GM08714 (cell line): ENCODE results near the gene CCDC116.
"Not testable (repeated sequence)": the region's sequence is repeated elsewhere in the genome, so short reads cannot be mapped to it uniquely, and the experiment has no call there.

Experiments used
- H3K4me3 ChIP-seq: fragments of 200-500 bp; sonication (Bioruptor generic); 2 replicates; pipeline ENCODE4 v1.5.1; 2014; ENCODE audit warnings: mild to moderate bottlenecking, low read length, inconsistent platforms
- ZNF274 ChIP-seq: IDR thresholded peaks from 2 replicates; pipeline ENCODE4 v1.6.1; 2012; ENCODE audit warnings: mild to moderate bottlenecking, low read depth, low read length

The CCDC116 gene

DNA sequence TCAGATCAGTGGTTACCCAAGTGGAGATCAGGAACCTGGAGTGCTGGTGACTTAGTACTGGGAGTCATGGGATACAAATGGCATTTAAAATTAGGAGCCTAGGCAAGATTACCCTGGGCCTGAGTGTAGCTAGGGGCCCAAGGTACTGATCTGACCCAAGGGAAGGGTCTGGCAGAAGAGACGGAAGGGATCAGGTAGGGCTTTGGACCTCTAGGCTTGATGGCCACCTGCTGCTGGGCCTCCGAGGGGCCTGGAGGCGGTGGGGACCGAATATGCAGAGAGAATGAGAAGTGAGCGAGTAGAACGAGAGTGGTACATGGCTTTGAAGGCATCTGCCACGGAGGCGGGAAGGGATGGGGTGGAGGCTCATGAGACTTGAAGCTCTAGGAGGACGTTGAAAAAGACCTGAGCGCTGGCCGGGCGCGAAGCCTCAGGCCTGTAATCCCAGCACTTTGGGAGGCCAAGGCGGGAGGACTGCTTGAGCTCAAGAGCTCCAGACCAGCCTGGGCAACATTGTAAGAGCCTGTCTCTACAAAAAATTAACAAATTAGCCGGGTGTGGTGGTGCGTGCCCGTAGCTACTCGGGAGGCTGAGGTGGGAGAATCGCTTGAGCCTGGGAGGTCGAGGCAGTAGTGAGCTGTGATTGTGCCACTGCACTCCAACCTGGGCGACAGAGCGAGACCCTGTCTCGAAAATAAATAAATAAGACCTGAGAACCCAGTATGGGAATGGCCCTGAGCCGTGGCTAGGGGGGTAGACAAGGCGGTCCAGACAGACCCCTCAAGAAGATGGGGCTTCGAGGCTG, 32.7 kb downstream of the CCDC116 start:
- TF ChIP-seq ZNF274, result no peak
- H3K4me3 ChIP-seq, result peak overlapping the region; percentile 74; the same call in 1 of the 2 replicates

GRCh38 chr22:21666786-21667185, 34.2 kb downstream of the CCDC116 start:
- H3K4me3 ChIP-seq, result peak overlapping the region; percentile 74

GRCh38 chr22:21669026-21669425, 36.5 kb downstream of the CCDC116 start:
- no peak for TF ChIP-seq ZNF274

More at GRCh38 chr22:21666786-21667185, 34.2 kb downstream of the CCDC116 start:
- no peak for TF ChIP-seq ZNF274

GRCh38 chr22:21672107-21672629, 39.6 kb downstream of the CCDC116 start:
- no peak for TF ChIP-seq ZNF274
- H3K4me3 ChIP-seq, result no peak overlapping the region

More at GRCh38 chr22:21669026-21669425, 36.5 kb downstream of the CCDC116 start:
- no peak overlapping the region for H3K4me3 ChIP-seq

DNA sequence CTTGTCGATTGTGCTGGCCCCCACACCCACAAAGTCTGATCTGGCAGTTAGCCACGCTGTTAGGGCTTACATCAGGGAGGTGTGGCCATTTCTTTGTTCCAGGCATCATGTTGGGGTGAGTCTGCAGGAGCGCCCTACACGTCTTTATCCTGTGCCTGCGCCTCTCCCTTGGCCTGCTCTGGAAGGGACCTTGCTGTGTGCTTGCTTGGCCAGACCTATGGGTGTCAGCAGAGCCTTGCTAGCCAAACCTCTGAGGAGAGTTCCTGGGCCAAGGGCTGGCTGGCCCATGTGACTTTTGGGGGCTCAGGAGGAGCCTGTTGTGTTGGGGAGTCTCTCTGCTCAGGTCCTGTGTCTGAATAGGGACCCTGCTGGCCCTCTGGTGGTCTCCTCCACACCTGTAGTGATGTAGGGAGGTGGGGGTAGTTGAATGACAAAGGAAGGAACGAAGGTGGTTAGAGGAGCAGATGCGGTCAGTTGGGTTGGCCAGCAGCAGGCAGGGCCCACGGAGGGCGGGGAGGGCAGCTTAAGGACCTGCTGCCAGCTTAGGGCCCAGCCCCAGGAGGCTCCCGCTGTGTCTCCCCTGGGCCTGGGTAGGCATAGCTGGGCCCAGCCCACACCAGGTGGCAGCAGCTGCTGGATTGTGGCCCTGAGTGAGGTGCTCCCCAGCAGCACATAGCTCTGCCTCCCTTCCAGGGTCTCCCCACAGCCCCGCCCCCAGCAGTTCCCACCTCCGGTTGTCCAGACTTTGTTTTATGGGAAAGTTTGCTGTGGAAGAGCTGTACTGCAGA, 41.2 kb downstream of the CCDC116 start:
- no peak for TF ChIP-seq ZNF274
- H3K4me3 ChIP-seq, result no peak overlapping the region

DNA sequence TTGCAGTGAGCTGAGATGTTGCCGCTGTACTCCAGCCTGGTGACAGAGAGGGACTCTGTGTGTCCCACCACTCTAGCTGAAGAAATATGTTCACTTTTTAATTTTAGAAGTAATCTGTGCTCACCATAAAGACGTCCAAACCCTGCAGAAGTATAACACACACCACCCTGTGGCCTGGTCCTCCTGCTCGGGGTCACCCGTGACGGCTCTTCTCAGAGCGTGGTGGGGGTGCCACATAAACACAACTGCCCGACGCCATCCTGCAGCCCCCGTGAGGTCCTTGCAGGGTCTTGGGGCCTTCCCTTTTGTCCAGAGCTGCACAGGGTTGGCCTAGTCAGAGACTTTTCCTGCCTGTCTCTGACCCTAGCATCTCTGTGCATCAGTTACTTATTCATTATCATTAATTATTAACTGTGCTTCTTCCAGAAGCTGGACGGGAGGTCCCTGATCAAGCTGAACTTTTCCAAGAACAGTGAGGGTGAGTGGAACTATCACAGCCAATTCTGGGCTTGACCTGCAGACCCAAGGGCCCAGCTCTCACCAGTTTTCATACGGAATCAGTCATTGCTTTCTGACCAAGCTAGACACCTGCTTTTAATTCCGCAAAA, 42.2 kb downstream of the CCDC116 start:
- H3K4me3 ChIP-seq, result no peak overlapping the region
- no peak for TF ChIP-seq ZNF274

DNA sequence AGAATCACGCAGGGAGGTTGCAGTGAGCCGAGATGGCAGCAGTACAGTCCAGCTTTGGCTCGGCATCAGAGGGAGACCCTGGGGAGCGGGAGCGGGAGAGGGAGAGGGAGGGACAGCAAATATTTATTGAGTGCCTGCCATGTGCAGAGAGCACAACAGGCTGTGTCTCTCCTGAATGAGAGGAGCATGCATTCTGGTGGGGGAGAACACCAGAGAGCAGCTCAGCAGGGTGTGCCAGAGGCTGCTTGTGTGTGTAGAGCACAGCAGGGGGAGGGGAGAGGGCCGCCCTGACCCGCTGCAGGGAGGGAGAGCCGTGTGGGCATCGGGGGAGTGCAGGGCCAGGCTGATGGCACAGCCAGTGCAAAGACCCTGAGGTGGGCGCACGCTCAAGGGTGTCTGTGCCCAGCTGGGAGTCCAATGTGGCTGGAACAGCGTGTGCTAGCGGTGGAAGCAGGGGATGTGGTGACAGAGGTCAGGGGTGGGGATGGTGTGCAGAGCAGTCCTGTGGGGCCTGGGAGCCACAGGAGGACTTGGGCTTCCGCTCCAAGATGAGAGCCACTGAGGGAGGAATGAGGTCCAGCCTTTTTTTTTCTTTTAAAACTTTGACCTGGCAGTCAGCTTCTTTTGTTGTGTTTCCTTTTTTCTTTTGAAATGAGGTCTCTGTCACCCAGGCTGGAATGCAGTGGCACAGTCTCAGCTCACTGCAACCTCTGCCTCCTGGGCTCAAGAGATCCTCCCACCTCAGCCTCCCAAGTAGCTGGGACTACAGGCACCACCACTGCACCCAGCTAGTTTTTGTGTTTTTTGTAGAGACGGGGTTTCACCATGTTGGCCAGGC, 45.3 kb downstream of the CCDC116 start:
- no peak overlapping the region for H3K4me3 ChIP-seq
- no peak for TF ChIP-seq ZNF274

- not testable (repeated sequence) for H3K4me3 ChIP-seq
Observed at GRCh38 chr22:21678842-21679241, 46.3 kb downstream of the CCDC116 start.

DNA sequence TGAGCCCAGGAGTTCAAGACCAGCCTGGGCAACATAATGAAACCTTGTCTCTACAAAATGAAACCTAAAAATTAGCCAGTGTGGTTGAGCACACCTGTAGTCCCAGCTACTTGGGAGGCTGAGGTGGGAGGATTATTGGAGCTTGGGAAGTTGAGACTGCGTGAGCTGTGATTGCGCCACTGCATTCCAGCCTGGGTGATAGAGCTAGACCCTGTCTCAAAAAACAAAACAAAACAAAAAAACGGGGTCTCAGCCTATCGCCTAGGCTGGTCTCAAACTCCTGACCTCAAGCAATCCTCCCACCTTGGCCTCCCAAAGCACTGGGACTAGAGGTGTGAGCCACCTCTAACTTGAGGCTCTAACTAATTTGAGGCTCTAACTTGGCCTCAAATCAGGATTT, 46.8 kb downstream of the CCDC116 start:
- no peak for TF ChIP-seq ZNF274
- no peak overlapping the region for H3K4me3 ChIP-seq

GRCh38 chr22:21680830-21681565, 48.4 kb downstream of the CCDC116 start:
- no peak overlapping the region for H3K4me3 ChIP-seq
- TF ChIP-seq ZNF274, result no peak

DNA sequence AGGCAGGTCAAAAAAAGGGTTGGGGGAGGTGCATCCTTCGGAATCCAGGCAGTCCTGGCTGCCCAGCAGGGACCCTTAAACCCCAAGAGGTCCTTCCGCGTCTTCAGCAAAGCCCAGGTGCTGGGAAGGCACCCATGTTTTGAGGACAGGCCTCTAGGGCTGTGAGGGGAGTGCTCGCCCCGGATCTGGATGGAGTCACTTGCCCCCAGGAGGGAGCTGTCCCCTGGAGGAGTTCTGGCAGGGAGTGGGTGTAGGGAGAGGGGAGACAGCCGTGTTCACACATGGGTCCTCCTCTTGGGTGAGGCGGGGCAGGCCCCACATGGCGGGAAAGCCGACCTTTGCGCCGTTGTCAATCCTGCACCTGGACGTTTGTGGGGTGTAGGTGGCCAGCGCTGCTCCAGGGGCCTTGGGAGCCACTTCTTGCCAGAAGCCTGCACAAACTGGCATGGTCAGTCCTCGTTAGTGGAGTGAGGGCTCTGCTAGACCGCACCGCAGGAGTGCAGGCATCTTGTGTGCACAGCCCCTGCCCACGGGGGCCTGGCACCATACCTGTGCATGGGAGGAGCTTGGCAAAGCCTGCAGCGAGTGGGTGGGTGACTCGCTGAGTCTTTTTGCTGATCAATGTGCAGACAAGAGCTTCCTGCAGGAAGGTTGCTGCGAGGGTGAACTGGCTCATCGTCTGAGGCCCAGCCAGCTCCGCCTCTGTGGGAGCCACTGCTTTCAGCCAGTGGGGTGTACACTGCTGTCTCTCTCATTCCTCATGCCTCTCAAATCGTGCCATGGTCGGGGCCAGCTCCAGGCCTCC, 49.2 kb downstream of the CCDC116 start:
- H3K4me3 ChIP-seq, result no peak overlapping the region
- no peak for TF ChIP-seq ZNF274
